ENCODE results near the gene HES4. TPM values are rescaled to one million over a fixed set of nuclear protein-coding genes. Genes with fewer than 3 reads are reported as not detected.
"Not testable (repeated sequence)": the region's sequence is repeated elsewhere in the genome, so short reads cannot be mapped to it uniquely, and the experiment has no call there.

Gene HES4
- total RNA-seq, 2 experiments from 2014 or later: 5.7 to 9.0 TPM

GRCh38 chr1:1019122-1019999 is 19.5 kb upstream of the HES4 start:
- intact Hi-C loops (cut with micrococcal nuclease): no loop called here
- no peaks in the 10 kb centered on the region for H3K27me3 Mint-ChIP-seq
- ATAC-seq: peak; percentile 79
- TF ChIP-seq CTCF (IDR thresholded peaks at IDR 0.05): peak; percentile 48
- ChIA-PET CTCF (interaction anchor here (0.6 to 3.4 kb wide), 11 partner anchors 12 to 232 kb away, joined by 3 to 17 read pairs (median 4); no protein-coding TSS in a partner anchor), POLR2A (interaction anchor here (1.0 to 1.3 kb wide), 3 partner anchors 42 to 212 kb away, joined by 3 to 4 read pairs (median 3); no protein-coding TSS in a partner anchor)
- H3K4me1 Mint-ChIP-seq (ENCODE audit: low read depth): peaks cover 19% of the 10 kb centered on the region
- no peaks in the 10 kb centered on the region for H3K36me3 Mint-ChIP-seq (ENCODE audit: low read depth)
- peak; percentile 81 for DNase-seq
- H3K4me3 Mint-ChIP-seq: peak overlapping the region; percentile 66
- H3K9me3 Mint-ChIP-seq: no peaks in the 10 kb centered on the region
- H3K27ac Mint-ChIP-seq: no peak overlapping the region

GRCh38 chr1:1018321-1018685 is 18.4 kb upstream of the HES4 start:
- CTCF ChIA-PET: interaction anchor here (1.2 to 2.7 kb wide), 6 partner anchors 11 to 104 kb away, joined by 3 to 17 read pairs (median 12); no protein-coding TSS in a partner anchor
- H3K36me3 Mint-ChIP-seq (ENCODE audit: low read depth); DNase-seq; H3K27ac Mint-ChIP-seq; H3K27me3 Mint-ChIP-seq; H3K4me3 Mint-ChIP-seq; intact Hi-C loops (cut with micrococcal nuclease); H3K9me3 Mint-ChIP-seq; ATAC-seq: not testable (repeated sequence)
- peaks cover 26% of the 10 kb centered on the region for H3K4me1 Mint-ChIP-seq (ENCODE audit: low read depth)
- POLR2A ChIA-PET: interaction anchor here (1.2 kb wide), 1 partner anchor 43 kb away, joined by 3 read pairs; no protein-coding TSS in a partner anchor

GRCh38 chr1:1017397-1018320 is 17.8 kb upstream of the HES4 start:
- H3K4me3 Mint-ChIP-seq; H3K9me3 Mint-ChIP-seq; intact Hi-C loops (cut with micrococcal nuclease); H3K27me3 Mint-ChIP-seq; H3K36me3 Mint-ChIP-seq (ENCODE audit: low read depth); ATAC-seq: not testable (repeated sequence)
- CTCF ChIA-PET: interaction anchor here (0.7 to 2.7 kb wide), 6 partner anchors 15 to 488 kb away, joined by 3 to 17 read pairs (median 12); no protein-coding TSS in a partner anchor
- peak; percentile 55 for DNase-seq
- peak overlapping the region; percentile 34 for H3K27ac Mint-ChIP-seq
- POLR2A ChIA-PET: interaction anchor here (0.7 to 1.4 kb wide), 3 partner anchors 14 to 44 kb away, joined by 3 read pairs; no protein-coding TSS in a partner anchor
- peaks cover 29% of the 10 kb centered on the region for H3K4me1 Mint-ChIP-seq (ENCODE audit: low read depth)

- peaks cover 5% of the 10 kb centered on the region for H3K36me3 Mint-ChIP-seq (ENCODE audit: low read depth)
- H3K27ac Mint-ChIP-seq: peak overlapping the region; percentile 86
- peaks cover 3% of the 10 kb centered on the region for H3K9me3 Mint-ChIP-seq
- no peak for ATAC-seq
- intact Hi-C loops (cut with micrococcal nuclease): no loop called here
- POLR2A ChIA-PET: interaction anchor here (0.6 to 2.5 kb wide), 5 partner anchors 8 to 236 kb away, joined by 3 to 13 read pairs (median 4); no protein-coding TSS in a partner anchor
- no peaks in the 10 kb centered on the region for H3K27me3 Mint-ChIP-seq
- CTCF ChIA-PET: interaction anchor here (1.1 to 3.5 kb wide), 5 partner anchors 13 to 49 kb away, joined by 3 to 37 read pairs (median 12); partner anchors contain the start of gene PERM1
- peak; percentile 42 for TF ChIP-seq CTCF (IDR thresholded peaks at IDR 0.05)
- peaks cover 30% of the 10 kb centered on the region for H3K4me1 Mint-ChIP-seq (ENCODE audit: low read depth)
- H3K4me3 Mint-ChIP-seq: peak overlapping the region; percentile 93
- DNase-seq: peak; percentile 56
Measured at GRCh38 chr1:1014799-1015681, 15.1 kb upstream of the HES4 start.
